Gastroesophageal sphincter (tissue), 3 donors: ENCODE measurements around the gene CSMD2.

Source experiments
- CTCF ChIP-seq, 4 experiments: fragments of 200-600 bp in 2 of 4; fragments of 450-650 bp in 2 of 4; sonication (generic) in 1 of 4; IDR thresholded peaks; one replicate each; pipeline ENCODE4 v1.5.1; 2017 to 2019; ENCODE audit warnings: antibody characterized with exemption in 4 of 4, mild to moderate bottlenecking in 2 of 4, moderate library complexity in 2 of 4
- POLR2A ChIP-seq, 2 donors: fragments of 450-650 bp; IDR thresholded peaks; one replicate each; pipeline ENCODE4 v1.6.1; 2017; ENCODE audit warnings: antibody characterized with exemption in 2 of 2, mild to moderate bottlenecking in 2 of 2, moderate library complexity in 1 of 2

- TF ChIP-seq CTCF (IDR thresholded peaks at IDR 0.05) (no peak), POLR2A (IDR thresholded peaks at IDR 0.05) (no peak)
Measured at GRCh38 chr1:33742663-33743062, 422.4 kb downstream of the CSMD2 start.
